Posterior cingulate gyrus (tissue), 11 donors: ENCODE measurements around the gene ACBD6.

Experiments used
- DNase-seq, 10 donors: peaks; one replicate each; pipeline versions ENCODE4 v3.0.0 to v3.0.0-alpha.2; 2020 to 2021; ENCODE audit warnings: mixed read lengths in 3 of 10
- intact Hi-C: fragments of 100-400 bp; cut with DNase I; formaldehyde crosslinking; loops from one replicate; pipeline ENCODE4 v1.15.1; 2023

ACBD6 gene

DNA sequence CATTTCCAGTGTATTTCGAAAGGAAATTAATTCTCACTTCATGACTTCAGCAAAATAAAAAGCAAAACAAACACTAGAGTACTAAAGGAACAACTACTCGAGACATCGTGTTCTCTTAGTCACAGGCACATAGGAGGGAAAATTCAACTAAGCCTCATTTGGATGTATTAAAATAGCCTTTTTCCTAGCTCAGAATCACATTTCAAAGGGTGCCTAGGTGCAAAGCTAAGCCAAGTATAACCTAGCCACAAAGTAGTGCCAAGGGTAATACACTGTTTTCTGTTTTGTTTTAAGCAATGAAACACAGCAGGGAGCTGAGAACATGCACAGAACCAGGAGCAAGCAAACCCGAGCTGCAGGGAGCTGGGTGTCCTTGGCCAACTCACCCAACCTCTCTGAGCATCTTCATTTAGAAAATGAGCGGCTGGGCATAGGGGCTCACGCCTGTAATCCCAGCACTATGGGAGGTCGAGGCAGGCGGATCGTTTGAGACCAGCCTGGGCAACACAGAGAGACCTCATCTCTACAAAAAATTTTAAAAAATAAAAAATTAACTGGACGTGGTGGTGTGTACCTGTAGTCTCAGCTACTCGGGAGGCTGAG is 26.6 kb upstream of the ACBD6 start:
- DNase-seq, result no peak
- intact Hi-C loops, result no loop called here

GRCh38 chr1:180527101-180527669 is 24.8 kb upstream of the ACBD6 start:
- intact Hi-C loops, result no loop called here
- no peak for DNase-seq

GRCh38 chr1:180525715-180526039 is 23.3 kb upstream of the ACBD6 start:
- intact Hi-C loops, result no loop called here
- DNase-seq, result no peak

DNA sequence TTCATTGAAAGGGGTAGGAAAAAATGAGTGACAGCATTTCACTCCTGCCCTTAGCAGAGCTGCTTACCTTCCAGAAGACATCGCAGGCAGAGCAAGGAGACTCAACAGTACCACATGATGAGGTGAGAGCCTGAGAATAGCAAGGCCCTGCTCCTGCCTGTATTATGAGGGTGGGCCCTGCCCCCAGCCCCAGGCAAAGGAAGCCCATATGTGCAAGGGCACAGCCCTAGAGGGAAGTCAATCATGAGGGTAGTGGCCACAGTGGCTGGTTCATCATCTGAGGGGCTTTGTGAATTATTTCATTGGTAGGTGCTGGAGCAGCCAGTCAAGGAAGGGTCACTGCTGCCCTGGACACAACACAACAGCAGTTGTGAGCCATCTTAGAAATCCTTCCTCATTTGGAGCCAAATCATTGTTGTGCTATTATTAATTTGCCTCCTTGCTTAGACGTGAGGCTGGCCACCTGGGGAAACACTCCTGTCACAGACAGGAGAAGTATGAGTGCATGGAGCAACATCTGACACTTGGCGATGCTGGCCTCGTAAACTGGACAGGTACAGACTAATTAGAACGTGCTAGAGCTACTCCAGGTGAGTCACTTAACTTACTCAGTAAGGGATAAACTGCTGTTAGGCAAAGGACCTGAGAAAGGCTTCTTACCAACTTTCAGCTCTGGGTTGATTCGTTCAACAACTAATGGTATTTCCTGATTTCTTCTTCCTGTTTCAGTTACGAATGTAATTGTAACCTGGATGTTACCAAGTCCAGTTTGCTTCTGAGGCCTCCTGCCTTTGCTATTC is 22.7 kb upstream of the ACBD6 start:
- DNase-seq, result no peak
- intact Hi-C loops, result no loop called here

GRCh38 chr1:180524160-180524914 is 22.0 kb upstream of the ACBD6 start:
- DNase-seq, result no peak
- intact Hi-C loops, result no loop called here

- no peak for DNase-seq
- intact Hi-C loops, result no loop called here
Measured at GRCh38 chr1:180522213-180522515, 19.8 kb upstream of the ACBD6 start.

- intact Hi-C loops, result no loop called here
- no peak for DNase-seq
Measured at GRCh38 chr1:180521474-180522212, 19.3 kb upstream of the ACBD6 start.

- intact Hi-C loops, result loop anchor here (5.0 to 10.0 kb wide), 3 partner anchors 342 to 625 kb away; partner anchors contain the start of gene STX6
- no peak for DNase-seq
Measured at GRCh38 chr1:180519846-180520245, 17.5 kb upstream of the ACBD6 start.

DNA sequence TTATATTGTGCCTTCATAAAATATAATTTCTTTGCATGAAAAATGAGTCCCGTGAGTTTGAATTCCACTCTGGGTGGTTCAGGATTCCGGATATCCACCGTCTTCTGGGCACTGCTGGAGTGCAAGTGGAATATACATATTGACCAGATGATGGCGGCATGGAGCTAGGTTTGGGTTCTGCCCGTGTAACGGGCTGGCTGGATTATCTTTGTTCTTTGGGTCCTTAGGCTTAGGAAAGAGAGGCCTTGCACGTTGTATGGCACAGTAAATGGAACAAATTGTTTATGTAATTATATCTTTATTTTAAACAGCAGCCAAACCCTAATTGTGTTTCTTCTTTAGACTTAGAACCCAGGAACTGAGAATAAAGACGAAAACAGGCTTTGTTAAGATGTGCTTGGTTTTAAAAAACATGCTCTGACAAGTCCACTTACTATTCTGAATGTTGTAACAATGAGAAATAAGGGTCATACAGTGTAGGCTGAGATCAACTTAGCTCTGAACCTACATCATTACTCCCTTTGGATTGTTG is 13.5 kb upstream of the ACBD6 start:
- DNase-seq, result peak in 9 of 10 donors; percentile 28 to 95 (median 69)
- intact Hi-C loops, result loop anchor here (1.0 to 10.0 kb wide), 4 partner anchors 13 to 629 kb away; partner anchors contain the start of gene STX6

GRCh38 chr1:180515364-180515763 is 13.0 kb upstream of the ACBD6 start:
- DNase-seq, result no peak
- intact Hi-C loops, result loop anchor here (1.0 to 10.0 kb wide), 4 partner anchors 12 to 629 kb away; partner anchors contain the start of gene STX6

DNA sequence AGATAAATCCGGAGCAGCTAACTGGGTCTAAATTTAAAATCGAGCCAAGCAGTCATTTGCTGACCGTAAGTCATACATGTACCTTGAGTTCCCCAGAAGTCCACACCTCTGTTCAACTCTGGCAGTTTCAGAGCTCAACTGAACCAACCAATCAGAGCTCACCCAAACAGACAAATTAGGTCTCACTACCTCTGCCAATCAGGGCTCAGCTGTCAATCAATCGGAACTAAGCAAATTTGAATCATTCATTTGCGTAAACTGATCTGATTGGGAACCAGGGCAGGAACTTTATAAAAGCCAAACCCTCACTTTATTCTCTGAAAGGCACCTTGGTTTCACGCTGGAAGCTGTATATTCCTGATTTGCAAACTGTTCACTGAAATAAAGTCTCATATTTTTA is 11.2 kb upstream of the ACBD6 start:
- no peak for DNase-seq
- intact Hi-C loops, result loop anchor here (10.0 kb wide), 2 partner anchors 511 to 631 kb away; partner anchors contain the start of gene STX6

GRCh38 chr1:180510882-180511281 is 8.5 kb upstream of the ACBD6 start:
- DNase-seq, result no peak
- intact Hi-C loops, result loop anchor here (10.0 kb wide), 2 partner anchors 514 to 634 kb away; partner anchors contain the start of gene STX6

GRCh38 chr1:180508725-180509097 is 6.3 kb upstream of the ACBD6 start:
- intact Hi-C loops, result no loop called here
- DNase-seq, result no peak

GRCh38 chr1:180507795-180508724 is 5.7 kb upstream of the ACBD6 start:
- DNase-seq, result no peak
- intact Hi-C loops, result no loop called here

DNA sequence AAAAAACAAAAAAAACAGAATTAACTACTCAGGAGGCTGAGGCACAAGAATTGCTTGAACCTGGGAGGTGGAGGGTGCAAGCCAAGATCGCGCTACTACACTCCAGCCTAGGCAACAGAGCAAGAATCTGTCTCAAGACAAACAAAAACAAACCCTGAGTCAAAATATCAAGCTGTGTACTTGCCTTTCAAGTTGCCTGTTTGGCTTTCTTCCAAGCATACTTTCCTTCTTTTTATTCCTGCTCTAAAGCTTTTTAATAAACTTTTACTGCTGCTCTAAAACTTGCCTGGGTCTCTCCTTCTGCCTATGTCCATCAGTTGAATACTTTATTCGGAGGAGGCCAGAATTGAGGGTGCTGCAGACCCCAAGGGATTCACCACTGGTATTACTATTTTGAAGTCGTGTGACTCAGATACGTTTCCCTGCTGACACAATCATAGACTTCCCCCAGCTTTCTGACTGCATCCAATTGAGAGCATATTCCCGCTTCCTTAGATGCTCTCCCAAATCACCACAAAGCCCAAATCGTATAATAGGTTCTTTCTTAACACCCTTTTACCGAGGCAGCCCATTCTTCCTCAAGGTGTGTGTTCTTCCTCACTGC is 3.5 kb upstream of the ACBD6 start:
- intact Hi-C loops, result no loop called here
- DNase-seq, result no peak

- intact Hi-C loops, result no loop called here
- DNase-seq, result no peak
Measured at GRCh38 chr1:180504186-180504585, 1.8 kb upstream of the ACBD6 start.

GRCh38 chr1:180503280-180503862 is 994 bp upstream of the ACBD6 start:
- no peak for DNase-seq
- intact Hi-C loops, result loop anchor here (1.0 to 2.0 kb wide), 2 partner anchors 12 to 129 kb away; partner anchors contain the start of gene XPR1

GRCh38 chr1:180501865-180502360 is 464 bp downstream of the ACBD6 start:
- DNase-seq, result no peak
- intact Hi-C loops, result loop anchor here (2.0 kb wide), 1 partner anchor 131 kb away; the partner anchor contains the start of gene XPR1
